Neural cell (in vitro differentiated cells): ENCODE measurements around the gene OBSCN. TPM values are rescaled to one million over a fixed set of nuclear protein-coding genes. Genes with fewer than 3 reads are reported as not detected.

Experiments used
- H2AFZ ChIP-seq: fragments of 200-600, 300-800 bp; sonication (generic), shearing (Covaris generic); 2 replicates; pipeline ENCODE4 v1.6.0; 2014; ENCODE audit warnings: low read depth, mild to moderate bottlenecking, antibody characterized with exemption, low read length, moderate library complexity
- H3F3A ChIP-seq: fragments of 200-600 bp; shearing (Covaris generic); 2 replicates; pipeline ENCODE4 v1.6.1; 2016; ENCODE audit warnings: mild to moderate bottlenecking, moderate library complexity, mixed read lengths, antibody characterized with exemption, low read length; ENCODE audit not compliant: insufficient read depth, poor library complexity, severe bottlenecking
- H3K27ac ChIP-seq: fragments of 200-600, 300-800 bp; sonication (generic), shearing (Covaris generic); 2 replicates; pipeline ENCODE4 v1.5.1; 2014; ENCODE audit warnings: mild to moderate bottlenecking, low read length, moderate library complexity
- H3K27me3 ChIP-seq: fragments of 300-800, 200-600 bp; sonication (generic), shearing (Covaris generic); 2 replicates; pipeline ENCODE4 v1.6.0; 2014; ENCODE audit warnings: mild to moderate bottlenecking, low read depth, low read length, moderate library complexity; ENCODE audit not compliant: insufficient read depth
- H3K36me3 ChIP-seq: fragments of 300-800, 200-600 bp; sonication (generic), shearing (Covaris generic); 2 replicates; pipeline ENCODE4 v1.5.1; 2014; ENCODE audit warnings: mild to moderate bottlenecking, antibody characterized with exemption, low read length, moderate library complexity; ENCODE audit not compliant: insufficient read depth
- H3K4me2 ChIP-seq: fragments of 300-800, 200-600 bp; sonication (generic), shearing (Covaris generic); 2 replicates; pipeline ENCODE4 v1.6.0; 2014; ENCODE audit warnings: mild to moderate bottlenecking, low read length
- H3K4me3 ChIP-seq: fragments of 300-800, 200-600 bp; sonication (generic), shearing (Covaris generic); 2 replicates; pipeline ENCODE4 v1.5.1; 2014; ENCODE audit warnings: mild to moderate bottlenecking, low read length, moderate library complexity
- H3K79me2 ChIP-seq: fragments of 200-600 bp; shearing (Covaris generic); replicated peaks from 2 replicates; pipeline ENCODE4 v1.6.0; 2014; ENCODE audit warnings: mild to moderate bottlenecking, low read length, moderate library complexity; ENCODE audit not compliant: insufficient read depth
- H3K9ac ChIP-seq: fragments of 300-800, 200-600 bp; sonication (generic), shearing (Covaris generic); 2 replicates; pipeline ENCODE4 v1.6.1; 2016; ENCODE audit warnings: mild to moderate bottlenecking, low read length, mixed read lengths
- H3K9me2 ChIP-seq: fragments of 200-600 bp; shearing (Covaris generic); 2 replicates; pipeline ENCODE4 v1.6.1; 2016; ENCODE audit warnings: mild to moderate bottlenecking, low read length, mixed read lengths; ENCODE audit not compliant: insufficient read depth
- H3K9me3 ChIP-seq: fragments of 200-600, 300-800 bp; sonication (generic), shearing (Covaris generic); 2 replicates; pipeline ENCODE4 v1.6.1; 2016; ENCODE audit warnings: mild to moderate bottlenecking, mixed run types, low read length, moderate library complexity, mixed read lengths
- H4K20me1 ChIP-seq: fragments of 200-600 bp; shearing (Covaris generic); 2 replicates; pipeline ENCODE4 v1.6.1; 2016; ENCODE audit warnings: mild to moderate bottlenecking, mixed run types; ENCODE audit not compliant: insufficient read depth
- CTCF ChIP-seq: fragments of 450-650 bp; IDR thresholded peaks from 2 replicates; pipeline ENCODE4 v1.5.1; 2014; ENCODE audit warnings: antibody characterized with exemption, mild to moderate bottlenecking, moderate library complexity; ENCODE audit not compliant: poor library complexity, severe bottlenecking
- EP300 ChIP-seq: fragments of 450-650 bp; conservative IDR thresholded peaks from 2 replicates; pipeline ENCODE4 v1.6.1; 2014; ENCODE audit warnings: antibody characterized with exemption, mild to moderate bottlenecking, moderate library complexity; ENCODE audit not compliant: poor library complexity, severe bottlenecking
- MXI1 ChIP-seq: fragments of 450-650 bp; conservative IDR thresholded peaks from 2 replicates; pipeline ENCODE4 v1.6.1; 2014; ENCODE audit warnings: antibody characterized with exemption, mild to moderate bottlenecking; ENCODE audit not compliant: poor library complexity, severe bottlenecking
- POLR2AphosphoS5 ChIP-seq: IDR thresholded peaks from 2 replicates; pipeline ENCODE4 v1.6.1; 2012
- RAD21 ChIP-seq: fragments of 450-650 bp; conservative IDR thresholded peaks from 2 replicates; pipeline ENCODE4 v1.6.1; 2014; ENCODE audit warnings: antibody characterized with exemption, mild to moderate bottlenecking, moderate library complexity
- SMC3 ChIP-seq: fragments of 450-650 bp; conservative IDR thresholded peaks from 2 replicates; pipeline ENCODE4 v1.6.1; 2014; ENCODE audit warnings: antibody characterized with exemption, mild to moderate bottlenecking, moderate library complexity; ENCODE audit not compliant: poor library complexity
- TAF1 ChIP-seq: IDR thresholded peaks from 2 replicates; pipeline ENCODE4 v1.6.1; 2012; ENCODE audit warnings: low read depth
- polyA plus RNA-seq: library from polyadenylated mRNA; depleted of rRNA; stranded (reverse); fragments of >200 nt; gene quantifications from 2 replicates; pipeline ENCODE4 v1.2.3, GENCODE V29; 2014
- TF ChIP-seq, protein P1 (sequence below): IDR thresholded peaks from 2 replicates; pipeline ENCODE4 v1.6.1; 2012; ENCODE audit warnings: borderline replicate concordance

Gene OBSCN
- polyA plus RNA-seq, 1 donor from 2014 or later, result 7.2 TPM

- H4K20me1 ChIP-seq, result no peaks in the 10 kb centered on the region
- no peak overlapping the region for H3K9ac ChIP-seq
- no peak overlapping the region for H3K4me2 ChIP-seq
- H3K4me3 ChIP-seq, result no peak overlapping the region
- H3F3A ChIP-seq, result no peaks in the 10 kb centered on the region
- H3K27me3 ChIP-seq, result peaks cover 3% of the 10 kb centered on the region
- no peaks in the 10 kb centered on the region for H3K79me2 ChIP-seq
- no peaks in the 10 kb centered on the region for H3K36me3 ChIP-seq
- TF ChIP-seq POLR2AphosphoS5 (no peak), EP300 (no peak), MXI1 (no peak), TAF1 (no peak), CTCF (no peak), RAD21 (no peak)
- TF ChIP-seq, protein P1, sequence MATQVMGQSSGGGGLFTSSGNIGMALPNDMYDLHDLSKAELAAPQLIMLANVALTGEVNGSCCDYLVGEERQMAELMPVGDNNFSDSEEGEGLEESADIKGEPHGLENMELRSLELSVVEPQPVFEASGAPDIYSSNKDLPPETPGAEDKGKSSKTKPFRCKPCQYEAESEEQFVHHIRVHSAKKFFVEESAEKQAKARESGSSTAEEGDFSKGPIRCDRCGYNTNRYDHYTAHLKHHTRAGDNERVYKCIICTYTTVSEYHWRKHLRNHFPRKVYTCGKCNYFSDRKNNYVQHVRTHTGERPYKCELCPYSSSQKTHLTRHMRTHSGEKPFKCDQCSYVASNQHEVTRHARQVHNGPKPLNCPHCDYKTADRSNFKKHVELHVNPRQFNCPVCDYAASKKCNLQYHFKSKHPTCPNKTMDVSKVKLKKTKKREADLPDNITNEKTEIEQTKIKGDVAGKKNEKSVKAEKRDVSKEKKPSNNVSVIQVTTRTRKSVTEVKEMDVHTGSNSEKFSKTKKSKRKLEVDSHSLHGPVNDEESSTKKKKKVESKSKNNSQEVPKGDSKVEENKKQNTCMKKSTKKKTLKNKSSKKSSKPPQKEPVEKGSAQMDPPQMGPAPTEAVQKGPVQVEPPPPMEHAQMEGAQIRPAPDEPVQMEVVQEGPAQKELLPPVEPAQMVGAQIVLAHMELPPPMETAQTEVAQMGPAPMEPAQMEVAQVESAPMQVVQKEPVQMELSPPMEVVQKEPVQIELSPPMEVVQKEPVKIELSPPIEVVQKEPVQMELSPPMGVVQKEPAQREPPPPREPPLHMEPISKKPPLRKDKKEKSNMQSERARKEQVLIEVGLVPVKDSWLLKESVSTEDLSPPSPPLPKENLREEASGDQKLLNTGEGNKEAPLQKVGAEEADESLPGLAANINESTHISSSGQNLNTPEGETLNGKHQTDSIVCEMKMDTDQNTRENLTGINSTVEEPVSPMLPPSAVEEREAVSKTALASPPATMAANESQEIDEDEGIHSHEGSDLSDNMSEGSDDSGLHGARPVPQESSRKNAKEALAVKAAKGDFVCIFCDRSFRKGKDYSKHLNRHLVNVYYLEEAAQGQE, result no peak
- H3K9me3 ChIP-seq, result no peaks in the 10 kb centered on the region
- no peak overlapping the region for H3K27ac ChIP-seq
- H2AFZ ChIP-seq, result no peak overlapping the region
- no peaks in the 10 kb centered on the region for H3K9me2 ChIP-seq
Measured at GRCh38 chr1:228217551-228218344, 9.9 kb downstream of the OBSCN start.

DNA sequence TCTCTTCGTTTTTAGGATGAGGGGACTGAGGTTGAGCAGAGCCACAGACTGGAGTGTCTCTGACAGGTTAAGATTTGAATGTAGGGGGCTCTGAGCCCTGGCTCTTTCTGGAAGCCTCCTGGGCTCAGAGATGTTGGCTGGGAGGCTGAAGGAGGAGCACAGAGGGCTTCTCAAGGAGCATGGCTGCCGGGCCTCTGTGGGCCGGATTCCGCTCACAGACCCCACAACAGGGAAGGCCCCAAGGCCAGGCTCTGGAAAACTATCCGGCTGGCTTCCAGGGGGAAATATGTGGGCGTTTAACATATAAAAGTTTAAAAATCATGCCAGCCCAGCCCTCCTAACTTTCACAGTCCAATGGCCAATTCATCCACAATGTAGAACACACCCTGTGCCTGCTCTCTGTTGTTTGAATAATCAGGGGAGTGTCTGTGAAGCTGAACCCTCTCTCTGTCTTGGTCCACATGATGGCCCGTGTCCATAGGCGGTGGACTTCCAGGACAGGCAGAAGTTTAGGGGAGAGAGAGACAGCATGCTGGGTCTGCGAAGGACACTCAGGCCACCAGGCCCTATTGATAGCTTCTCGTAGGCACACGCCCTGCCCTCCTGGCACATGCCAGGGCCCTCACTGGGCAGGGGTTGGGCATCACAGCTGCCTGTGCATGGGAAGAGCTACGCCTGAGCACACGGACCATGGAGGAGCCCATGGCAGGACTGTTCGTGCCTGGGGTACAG, 10.8 kb downstream of the OBSCN start:
- no peaks in the 10 kb centered on the region for H3K79me2 ChIP-seq
- no peaks in the 10 kb centered on the region for H3K27me3 ChIP-seq
- H3K9me2 ChIP-seq, result no peaks in the 10 kb centered on the region
- no peaks in the 10 kb centered on the region for H3K36me3 ChIP-seq
- H3K4me3 ChIP-seq, result no peak overlapping the region
- no peaks in the 10 kb centered on the region for H4K20me1 ChIP-seq
- no peaks in the 10 kb centered on the region for H3F3A ChIP-seq
- no peak overlapping the region for H2AFZ ChIP-seq
- no peaks in the 10 kb centered on the region for H3K9me3 ChIP-seq
- TF ChIP-seq, protein P1, result no peak
- no peak for TF ChIP-seq SMC3
- no peak overlapping the region for H3K27ac ChIP-seq
- H3K4me2 ChIP-seq, result no peak overlapping the region
- no peak overlapping the region for H3K9ac ChIP-seq
